ENCODE results near the gene PUM1.

DNA sequence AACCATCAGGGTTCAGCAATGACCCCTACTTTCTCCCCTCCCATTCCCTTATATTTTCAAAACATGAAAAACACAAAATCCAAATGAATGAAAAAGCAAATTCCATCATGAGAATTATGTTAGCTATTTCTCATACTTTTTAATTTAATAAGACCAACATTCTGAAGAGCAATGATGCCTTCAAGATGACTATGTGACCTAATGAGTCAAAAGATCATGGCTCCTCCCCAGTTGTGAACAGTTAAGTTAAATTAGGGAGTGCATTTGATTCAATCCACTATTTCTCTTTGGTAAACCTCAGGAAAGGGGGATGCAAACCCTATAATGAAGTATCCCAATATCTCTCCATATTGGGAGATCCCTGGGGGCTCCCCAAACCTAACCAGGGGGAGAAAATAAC, 36.5 kb downstream of the PUM1 start:
- TF ChIP-seq, protein P1, sequence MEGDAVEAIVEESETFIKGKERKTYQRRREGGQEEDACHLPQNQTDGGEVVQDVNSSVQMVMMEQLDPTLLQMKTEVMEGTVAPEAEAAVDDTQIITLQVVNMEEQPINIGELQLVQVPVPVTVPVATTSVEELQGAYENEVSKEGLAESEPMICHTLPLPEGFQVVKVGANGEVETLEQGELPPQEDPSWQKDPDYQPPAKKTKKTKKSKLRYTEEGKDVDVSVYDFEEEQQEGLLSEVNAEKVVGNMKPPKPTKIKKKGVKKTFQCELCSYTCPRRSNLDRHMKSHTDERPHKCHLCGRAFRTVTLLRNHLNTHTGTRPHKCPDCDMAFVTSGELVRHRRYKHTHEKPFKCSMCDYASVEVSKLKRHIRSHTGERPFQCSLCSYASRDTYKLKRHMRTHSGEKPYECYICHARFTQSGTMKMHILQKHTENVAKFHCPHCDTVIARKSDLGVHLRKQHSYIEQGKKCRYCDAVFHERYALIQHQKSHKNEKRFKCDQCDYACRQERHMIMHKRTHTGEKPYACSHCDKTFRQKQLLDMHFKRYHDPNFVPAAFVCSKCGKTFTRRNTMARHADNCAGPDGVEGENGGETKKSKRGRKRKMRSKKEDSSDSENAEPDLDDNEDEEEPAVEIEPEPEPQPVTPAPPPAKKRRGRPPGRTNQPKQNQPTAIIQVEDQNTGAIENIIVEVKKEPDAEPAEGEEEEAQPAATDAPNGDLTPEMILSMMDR (IDR thresholded peaks at IDR 0.05) = no peak
- TF ChIP-seq POLR2A (IDR thresholded peaks at IDR 0.05) = no peak

All from adrenal gland (tissue), 5 donors.